Inflammatory macrophage (primary cell): ENCODE results near the gene SNRNP27.
A peak's percentile ranks its signal among the peaks of the same experiment; 100 is the strongest.
"Not testable (repeated sequence)": the region's sequence is repeated elsewhere in the genome, so short reads cannot be mapped to it uniquely, and the experiment has no call there.

ENCODE experiments used
- DNase-seq, 2 donors: peaks; one replicate each; pipeline ENCODE4 v3.0.0-alpha.2; 2020 to 2022
- total RNA-seq, 18 experiments: gene quantifications; one replicate each; lab custom pipeline; 2026; ENCODE audit warnings: mixed read lengths in 6 of 18, inconsistent platforms in 2 of 18; lab: John Stamatoyannopoulos, UW

Gene SNRNP27
- total RNA-seq = 7.4 to 17.4 (median 12.6) reads per million in 18 experiments

GRCh38 chr2:69893684-69894551, at the start of gene SNRNP27:
TSS of gene SNRNP27 (plus strand) at chr2:69893956. CDS start at chr2:69893985, 29 bp downstream.
- DNase-seq = peak; percentile 77 to 81

- DNase-seq = no peak
Observed at GRCh38 chr2:69843993-69844392, 49.8 kb upstream of the SNRNP27 start.

- no peak for DNase-seq
Observed at GRCh38 chr2:69844560-69844959, 49.2 kb upstream of the SNRNP27 start.

- DNase-seq = no peak
Observed at GRCh38 chr2:69846182-69847067, 47.3 kb upstream of the SNRNP27 start.

GRCh38 chr2:69847068-69847828, 46.5 kb upstream of the SNRNP27 start:
- DNase-seq = no peak

- no peak for DNase-seq
Observed at GRCh38 chr2:69848186-69848790, 45.5 kb upstream of the SNRNP27 start.

GRCh38 chr2:69858261-69858660, 35.5 kb upstream of the SNRNP27 start:
- DNase-seq = no peak

- DNase-seq = no peak
Observed at GRCh38 chr2:69863298-69863697, 30.5 kb upstream of the SNRNP27 start.

- no peak for DNase-seq
Observed at GRCh38 chr2:69888451-69888850, 5.3 kb upstream of the SNRNP27 start.

- DNase-seq = no peak
Observed at GRCh38 chr2:69889302-69889701, 4.5 kb upstream of the SNRNP27 start.

GRCh38 chr2:69890881-69891280, 2.9 kb upstream of the SNRNP27 start:
- DNase-seq = no peak

GRCh38 chr2:69892838-69893424, 825 bp upstream of the SNRNP27 start:
- DNase-seq = not testable (repeated sequence)

GRCh38 chr2:69894737-69895136, 981 bp downstream of the SNRNP27 start:
- not testable (repeated sequence) for DNase-seq

- DNase-seq = peak; percentile 83 to 85
Observed at GRCh38 chr2:69902213-69902922, 8.6 kb downstream of the SNRNP27 start.

- DNase-seq = no peak
Observed at GRCh38 chr2:69907216-69907615, 13.5 kb downstream of the SNRNP27 start.

GRCh38 chr2:69911985-69912563, 18.3 kb downstream of the SNRNP27 start:
- DNase-seq = peak; percentile 49 to 64

GRCh38 chr2:69914164-69914949, 20.6 kb downstream of the SNRNP27 start:
- peak; percentile 100 for DNase-seq

GRCh38 chr2:69914950-69915945, 21.5 kb downstream of the SNRNP27 start, which contains the start of gene MXD1:
TSS of gene MXD1 (plus strand) at chr2:69915109. CDS start at chr2:69915331, 222 bp downstream.
- peak in 1 of 2 donors; percentile 23 for DNase-seq
